GM12878 (cell line): ENCODE measurements around the gene ACCSL. TPM values are rescaled to one million over a fixed set of nuclear protein-coding genes. Genes with fewer than 3 reads are reported as not detected.

ENCODE experiments used
- ATAC-seq: fragments of 200-7000 bp; cut with Tn5 transposase; 3 replicates; pipeline ENCODE4 v1.9.1; 2020; ENCODE audit warnings: mild to moderate bottlenecking, moderate library complexity
- BruUV-seq: library from RNA; stranded (reverse); fragments of 400-500 nt; replicated peaks from 2 replicates; lab custom pipeline; 2021; lab: Mats Ljungman, UMichigan
- CTCF ChIA-PET: fragments of 300-600 bp; sonication (Branson Sonifier 250); formaldehyde crosslinking; extraction: SDS; loops from one replicate; lab custom pipeline; 2021; ENCODE audit warnings: inconsistent platforms; lab: Yijun Ruan, JAX
- POLR2A ChIA-PET: fragments of 350-600 bp; formaldehyde crosslinking; extraction: SDS; loops from one replicate; lab custom pipeline; 2021; ENCODE audit warnings: inconsistent platforms; lab: Charles Lee
- RAD21 ChIA-PET: fragments of 300-600 bp; sonication (Branson Sonifier 250); formaldehyde crosslinking; loops from one replicate; lab custom pipeline; 2023; ENCODE audit warnings: antibody characterized with exemption; ENCODE audit not compliant: unreplicated experiment; lab: Charles Lee
- SMC1A ChIA-PET: fragments of 300-600 bp; sonication (Branson Sonifier 250); formaldehyde crosslinking; loops from one replicate; lab custom pipeline; 2023; ENCODE audit not compliant: unreplicated experiment, uncharacterized antibody; lab: Charles Lee
- DNase-seq: peaks from one replicate; pipeline ENCODE4 v3.0.0-alpha.2; 2011; ENCODE audit warnings: low read depth, low spot score
- FAIRE-seq: peaks from 3 replicates; lab custom pipeline; 2011; peaks lifted over from hg19 to GRCh38; lab: Jason Lieb, UNC
- H2AFZ ChIP-seq: 2 replicates; pipeline ENCODE4 v1.6.0; 2011; ENCODE audit warnings: low read depth, low read length, control low read depth; ENCODE audit not compliant: control insufficient read depth
- H3K27ac ChIP-seq: 2 replicates; pipeline ENCODE4 v1.5.1; 2011; ENCODE audit warnings: control low read depth; ENCODE audit not compliant: control insufficient read depth, insufficient read depth
- H3K27me3 ChIP-seq, 2 experiments: replicated peaks in 1 of 2; 2 replicates each; pipeline versions ENCODE4 v1.6.0 to v1.6.1; 2011; ENCODE audit warnings: low read length in 1 of 2; ENCODE audit not compliant: control insufficient read depth in 2 of 2, insufficient read depth in 2 of 2
- H3K36me3 ChIP-seq, 2 experiments: 2 replicates each; pipeline ENCODE4 v1.5.1; 2011; ENCODE audit warnings: low read length in 1 of 2; ENCODE audit not compliant: control insufficient read depth in 2 of 2, insufficient read depth in 2 of 2
- H3K4me1 ChIP-seq: 2 replicates; pipeline ENCODE4 v1.6.1; 2011; ENCODE audit warnings: mild to moderate bottlenecking, low read length, moderate library complexity, mixed read lengths; ENCODE audit not compliant: control insufficient read depth, insufficient read depth
- H3K4me2 ChIP-seq: 2 replicates; pipeline ENCODE4 v1.6.0; 2011; ENCODE audit warnings: control low read depth; ENCODE audit not compliant: control insufficient read depth, insufficient read depth
- H3K4me3 ChIP-seq: fragments of 200-600 bp; sonication (generic); 2 replicates; pipeline ENCODE4 v1.5.1; 2016
- H3K79me2 ChIP-seq: 2 replicates; pipeline ENCODE4 v1.6.0; 2011; ENCODE audit warnings: low read length; ENCODE audit not compliant: control insufficient read depth, insufficient read depth
- H3K9ac ChIP-seq: 2 replicates; pipeline ENCODE4 v1.8.0; 2011; ENCODE audit warnings: low read length, control low read depth, mixed read lengths; ENCODE audit not compliant: control insufficient read depth, insufficient read depth
- H3K9me3 ChIP-seq: replicated peaks from 3 replicates; pipeline ENCODE4 v1.5.1; 2011; ENCODE audit warnings: mild to moderate bottlenecking, low read length; ENCODE audit not compliant: control insufficient read depth, insufficient read depth
- H4K20me1 ChIP-seq: 2 replicates; pipeline ENCODE4 v1.6.0; 2011; ENCODE audit not compliant: control insufficient read depth, insufficient read depth
- ATF7 ChIP-seq: fragments of 450-650 bp; IDR thresholded peaks from 2 replicates; pipeline ENCODE4 v1.6.1; 2016; ENCODE audit warnings: low read depth, mild to moderate bottlenecking
- BCL11A ChIP-seq: IDR thresholded peaks from 2 replicates; pipeline ENCODE4 v1.6.1; 2011; ENCODE audit warnings: low read depth, low read length
- BMI1 ChIP-seq: fragments of 450-650 bp; IDR thresholded peaks from 2 replicates; pipeline ENCODE4 v1.6.1; 2016; ENCODE audit warnings: mild to moderate bottlenecking, moderate library complexity, borderline replicate concordance
- ELK1 ChIP-seq: IDR thresholded peaks from 2 replicates; pipeline ENCODE4 v1.6.1; 2012; ENCODE audit warnings: low read depth, low read length, improper control_type of control experiment
- MEF2A ChIP-seq: IDR thresholded peaks from 2 replicates; pipeline ENCODE4 v1.6.1; 2011; ENCODE audit warnings: low read depth, mild to moderate bottlenecking, low read length, moderate library complexity; ENCODE audit not compliant: insufficient read depth
- NFYA ChIP-seq: IDR thresholded peaks from 2 replicates; pipeline ENCODE4 v1.6.1; 2011; ENCODE audit warnings: low read depth, mild to moderate bottlenecking, low read length, improper control_type of control experiment, borderline replicate concordance
- NFYB ChIP-seq: IDR thresholded peaks from 2 replicates; pipeline ENCODE4 v1.6.1; 2011; ENCODE audit warnings: low read depth, mild to moderate bottlenecking, low read length, improper control_type of control experiment, moderate library complexity; ENCODE audit not compliant: insufficient read depth
- RFX5 ChIP-seq: IDR thresholded peaks from 2 replicates; pipeline ENCODE4 v1.6.1; 2011; ENCODE audit warnings: low read depth, low read length, improper control_type of control experiment
- RUNX3 ChIP-seq: IDR thresholded peaks from 2 replicates; pipeline ENCODE4 v1.6.1; 2012; ENCODE audit warnings: low read length, inconsistent platforms
- ZNF207 ChIP-seq: fragments of 450-650 bp; IDR thresholded peaks from 2 replicates; pipeline ENCODE4 v1.6.1; 2014; ENCODE audit warnings: antibody characterized with exemption, mild to moderate bottlenecking, borderline replicate concordance
- ZSCAN29 ChIP-seq: fragments of 450-650 bp; IDR thresholded peaks from 2 replicates; pipeline ENCODE4 v1.6.1; 2017; ENCODE audit warnings: mild to moderate bottlenecking, moderate library complexity
- WGBS: methylation state at CpG from one replicate; pipeline ENCODE4 v1.1.6; 2016; ENCODE audit warnings: low lambda C conversion rate; ENCODE audit not compliant: insufficient replicate concordance, insufficient coverage; ENCODE audit errors: missing lambda C conversion rate; 5-methylcytosine and 5-hydroxymethylcytosine counted together
- in situ Hi-C: fragments of 300-500 bp; cut with MboI; formaldehyde crosslinking; loops from 9 replicates; pipeline ENCODE4 v1.14.3; 2018; ENCODE audit warnings: mixed read lengths
- intact Hi-C: fragments of 100-400 bp; cut with micrococcal nuclease; formaldehyde crosslinking; loops from one replicate; pipeline ENCODE4 v1.14.2; 2022; ENCODE audit not compliant: unreplicated experiment
- polyA plus RNA-seq, 11 experiments: library from polyadenylated mRNA; depleted of rRNA in 4 of 11; unstranded in 6 of 11; stranded (reverse) in 5 of 11; fragments of >200 nt; fragmentation: Nextera tagmentation in 4 of 11; fragmentation: Illumina TruSeq in 1 of 11; extraction: Ambion mirVana in 4 of 11; extraction: Trizol in 1 of 11; gene quantifications; 1 replicate in 1 of 11; 2 replicates in 10 of 11; pipeline versions ENCODE4 v1.2.1 to v1.2.3, GENCODE V29; 2011 to 2016; ENCODE audit warnings: inconsistent platforms in 2 of 11, missing spikeins in 2 of 11, low read depth in 1 of 11
- total RNA-seq, 4 experiments: library from RNA; depleted of rRNA in 3 of 4; stranded (reverse); fragments of >200 nt in 3 of 4; fragmentation: Illumina TruSeq in 1 of 4; extraction: Trizol in 1 of 4; gene quantifications; 2 replicates each; pipeline versions ENCODE4 v1.2.1 to v1.2.3, GENCODE V29; 2013 to 2021
- TF ChIP-seq, protein P1 (sequence below): fragments of 450-650 bp; IDR thresholded peaks from 2 replicates; pipeline ENCODE4 v1.6.1; 2017; ENCODE audit warnings: mild to moderate bottlenecking, moderate library complexity
- TF ChIP-seq, protein P2 (sequence below): fragments of 450-650 bp; IDR thresholded peaks from 2 replicates; pipeline ENCODE4 v1.6.1; 2016; ENCODE audit warnings: mild to moderate bottlenecking, moderate library complexity, borderline replicate concordance

Gene ACCSL
- total and polyA plus RNA-seq, 10 of the 15 experiments (the other 5 are each of a cell fraction or from before 2014, with no cell fraction given): 0.15 TPM; not detected in 9

DNA sequence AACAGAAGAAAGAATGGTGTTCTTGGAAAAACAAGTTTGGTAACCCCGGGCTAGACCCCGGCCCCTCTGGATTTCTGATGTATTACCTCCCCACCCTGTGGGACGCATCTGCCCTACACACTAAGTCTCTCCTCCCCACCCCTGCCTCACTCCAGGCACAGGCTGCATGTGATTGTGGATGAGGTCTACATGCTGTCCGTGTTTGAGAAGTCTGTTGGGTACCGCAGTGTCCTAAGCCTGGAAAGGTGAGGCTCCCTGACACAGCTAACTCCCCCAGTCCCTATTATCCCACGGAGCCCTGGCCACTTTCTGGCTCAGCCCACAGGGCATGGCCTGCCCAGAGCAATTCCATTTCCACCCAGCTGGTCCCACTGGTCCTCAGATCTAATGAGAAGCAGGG lies 31.6 kb downstream of the ACCSL start (continued):
- TF ChIP-seq ATF7: no peak
- TF ChIP-seq ZSCAN29: no peak
- no peak for TF ChIP-seq NFYB
- no peak for TF ChIP-seq BCL11A
- TF ChIP-seq, protein P1, sequence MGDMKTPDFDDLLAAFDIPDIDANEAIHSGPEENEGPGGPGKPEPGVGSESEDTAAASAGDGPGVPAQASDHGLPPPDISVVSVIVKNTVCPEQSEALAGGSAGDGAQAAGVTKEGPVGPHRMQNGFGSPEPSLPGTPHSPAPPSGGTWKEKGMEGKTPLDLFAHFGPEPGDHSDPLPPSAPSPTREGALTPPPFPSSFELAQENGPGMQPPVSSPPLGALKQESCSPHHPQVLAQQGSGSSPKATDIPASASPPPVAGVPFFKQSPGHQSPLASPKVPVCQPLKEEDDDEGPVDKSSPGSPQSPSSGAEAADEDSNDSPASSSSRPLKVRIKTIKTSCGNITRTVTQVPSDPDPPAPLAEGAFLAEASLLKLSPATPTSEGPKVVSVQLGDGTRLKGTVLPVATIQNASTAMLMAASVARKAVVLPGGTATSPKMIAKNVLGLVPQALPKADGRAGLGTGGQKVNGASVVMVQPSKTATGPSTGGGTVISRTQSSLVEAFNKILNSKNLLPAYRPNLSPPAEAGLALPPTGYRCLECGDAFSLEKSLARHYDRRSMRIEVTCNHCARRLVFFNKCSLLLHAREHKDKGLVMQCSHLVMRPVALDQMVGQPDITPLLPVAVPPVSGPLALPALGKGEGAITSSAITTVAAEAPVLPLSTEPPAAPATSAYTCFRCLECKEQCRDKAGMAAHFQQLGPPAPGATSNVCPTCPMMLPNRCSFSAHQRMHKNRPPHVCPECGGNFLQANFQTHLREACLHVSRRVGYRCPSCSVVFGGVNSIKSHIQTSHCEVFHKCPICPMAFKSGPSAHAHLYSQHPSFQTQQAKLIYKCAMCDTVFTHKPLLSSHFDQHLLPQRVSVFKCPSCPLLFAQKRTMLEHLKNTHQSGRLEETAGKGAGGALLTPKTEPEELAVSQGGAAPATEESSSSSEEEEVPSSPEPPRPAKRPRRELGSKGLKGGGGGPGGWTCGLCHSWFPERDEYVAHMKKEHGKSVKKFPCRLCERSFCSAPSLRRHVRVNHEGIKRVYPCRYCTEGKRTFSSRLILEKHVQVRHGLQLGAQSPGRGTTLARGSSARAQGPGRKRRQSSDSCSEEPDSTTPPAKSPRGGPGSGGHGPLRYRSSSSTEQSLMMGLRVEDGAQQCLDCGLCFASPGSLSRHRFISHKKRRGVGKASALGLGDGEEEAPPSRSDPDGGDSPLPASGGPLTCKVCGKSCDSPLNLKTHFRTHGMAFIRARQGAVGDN: no peak
- TF ChIP-seq BMI1: no peak

DNA sequence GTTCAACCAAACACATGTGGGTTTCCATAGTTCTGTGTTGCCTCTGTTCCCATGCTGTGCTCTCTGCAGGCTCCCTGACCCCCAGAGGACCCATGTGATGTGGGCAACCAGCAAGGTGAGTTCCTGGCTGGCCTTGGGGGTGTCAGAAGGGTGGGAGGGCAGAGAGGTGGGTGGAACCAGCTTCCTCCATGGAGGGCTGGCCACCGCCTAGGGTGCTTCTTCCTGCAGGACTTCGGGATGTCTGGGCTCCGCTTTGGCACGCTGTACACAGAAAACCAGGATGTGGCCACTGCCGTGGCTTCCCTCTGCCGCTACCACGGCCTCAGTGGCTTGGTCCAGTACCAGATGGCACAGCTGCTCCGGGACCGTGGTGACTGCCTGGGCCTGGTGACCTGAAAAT lies 33.2 kb downstream of the ACCSL start:
- no TSS peak for BruUV-seq
- TF ChIP-seq MEF2A (no peak), ELK1 (no peak), RUNX3 (no peak), RFX5 (no peak), NFYA (no peak), ZNF207 (no peak)
- TF ChIP-seq, protein P2, sequence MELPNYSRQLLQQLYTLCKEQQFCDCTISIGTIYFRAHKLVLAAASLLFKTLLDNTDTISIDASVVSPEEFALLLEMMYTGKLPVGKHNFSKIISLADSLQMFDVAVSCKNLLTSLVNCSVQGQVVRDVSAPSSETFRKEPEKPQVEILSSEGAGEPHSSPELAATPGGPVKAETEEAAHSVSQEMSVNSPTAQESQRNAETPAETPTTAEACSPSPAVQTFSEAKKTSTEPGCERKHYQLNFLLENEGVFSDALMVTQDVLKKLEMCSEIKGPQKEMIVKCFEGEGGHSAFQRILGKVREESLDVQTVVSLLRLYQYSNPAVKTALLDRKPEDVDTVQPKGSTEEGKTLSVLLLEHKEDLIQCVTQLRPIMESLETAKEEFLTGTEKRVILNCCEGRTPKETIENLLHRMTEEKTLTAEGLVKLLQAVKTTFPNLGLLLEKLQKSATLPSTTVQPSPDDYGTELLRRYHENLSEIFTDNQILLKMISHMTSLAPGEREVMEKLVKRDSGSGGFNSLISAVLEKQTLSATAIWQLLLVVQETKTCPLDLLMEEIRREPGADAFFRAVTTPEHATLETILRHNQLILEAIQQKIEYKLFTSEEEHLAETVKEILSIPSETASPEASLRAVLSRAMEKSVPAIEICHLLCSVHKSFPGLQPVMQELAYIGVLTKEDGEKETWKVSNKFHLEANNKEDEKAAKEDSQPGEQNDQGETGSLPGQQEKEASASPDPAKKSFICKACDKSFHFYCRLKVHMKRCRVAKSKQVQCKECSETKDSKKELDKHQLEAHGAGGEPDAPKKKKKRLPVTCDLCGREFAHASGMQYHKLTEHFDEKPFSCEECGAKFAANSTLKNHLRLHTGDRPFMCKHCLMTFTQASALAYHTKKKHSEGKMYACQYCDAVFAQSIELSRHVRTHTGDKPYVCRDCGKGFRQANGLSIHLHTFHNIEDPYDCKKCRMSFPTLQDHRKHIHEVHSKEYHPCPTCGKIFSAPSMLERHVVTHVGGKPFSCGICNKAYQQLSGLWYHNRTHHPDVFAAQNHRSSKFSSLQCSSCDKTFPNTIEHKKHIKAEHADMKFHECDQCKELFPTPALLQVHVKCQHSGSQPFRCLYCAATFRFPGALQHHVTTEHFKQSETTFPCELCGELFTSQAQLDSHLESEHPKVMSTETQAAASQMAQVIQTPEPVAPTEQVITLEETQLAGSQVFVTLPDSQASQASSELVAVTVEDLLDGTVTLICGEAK: no peak
- 79% methylated on average over 9 of the region's 9 CpGs for WGBS
- Histone ChIP-seq H3K27me3 (no peaks in the 10 kb centered on the region), H3K4me3 (no peak overlapping the region), H3K4me2 (no peak overlapping the region), H3K36me3 (no peaks in the 10 kb centered on the region; a peak in 2 of 4 replicates), H3K79me2 (no peaks in the 10 kb centered on the region), H3K27ac (no peak overlapping the region), H3K9me3 (no peaks in the 10 kb centered on the region; the same call in 1 of the 3 replicates), H3K9ac (no peak overlapping the region), H2AFZ (no peak overlapping the region), H3K4me1 (no peaks in the 10 kb centered on the region), H4K20me1 (no peaks in the 10 kb centered on the region)
- no peak for ATAC-seq
- in situ Hi-C loops (no loop called here), intact Hi-C loops (no loop called here)
- ChIA-PET POLR2A (no interaction called here), SMC1A (interaction anchor here (0.6 kb wide), 1 partner anchor 768 kb away, joined by 3 read pairs; no protein-coding TSS in a partner anchor), CTCF (interaction anchor here (1.4 kb wide), 1 partner anchor 23 kb away, joined by 3 read pairs; no protein-coding TSS in a partner anchor), RAD21 (no interaction called here)
- no peak for FAIRE-seq
- DNase-seq: no peak
